Heart left ventricle (tissue), 13 donors: ENCODE data around the gene SNX8.

Source experiments
- POLR2A ChIP-seq, 2 donors: fragments of 450-650 bp; IDR thresholded peaks; one replicate each; pipeline ENCODE4 v1.6.1; 2017; ENCODE audit warnings: antibody characterized with exemption in 2 of 2, mild to moderate bottlenecking in 2 of 2, moderate library complexity in 2 of 2
- TF ChIP-seq, protein P1 (sequence below), 12 donors: fragments of 200-600 bp; sonication (generic) in 4 of 12; IDR thresholded peaks; one replicate each; pipeline versions ENCODE4 v1.5.0 to v1.8.0; 2018 to 2022; ENCODE audit warnings: antibody characterized with exemption in 12 of 12, mild to moderate bottlenecking in 5 of 12
- donor health status: ischemic (EF 13 %, LVEDD 7.1; RV severe dilation, severe dysfunction).
- donor health status: DM: no; HTN: yes; CAD: no.
- donor health status: DM: no; HTN: no; CAD: no.
- donor health status: ischemic (EF 25% LVEDD 6.9; RV normal size, moderate dysfunction).
- donor health status: ischemic (EF 25% LVEDD 5.7; RV mildly dilated, moderate dysfunction).
- donor health status: ischemic (EF 35%, LVEDD 5.7; RV mildly dilated, moderate dysfunction).
- donor health status: nonischemic (EF 11% LVEDD 7.7; RV severe dilation, severe dysfunction).
- donor health status: DM: yes; HTN: yes; CAD: no.
- donor health status: PGD.
- donor health status: ischemic (EF 29% LVEDD 5.4; RV normal size, mild dysfunction).
- donor health status: nonischemic (EF 23%, LVEDD 6.1; RV moderate dilation, normal function).

GRCh38 chr7:2222516-2222915 is 91.7 kb downstream of the SNX8 start:
- no peak for TF ChIP-seq POLR2A (IDR thresholded peaks at IDR 0.05)
- TF ChIP-seq, protein P1, sequence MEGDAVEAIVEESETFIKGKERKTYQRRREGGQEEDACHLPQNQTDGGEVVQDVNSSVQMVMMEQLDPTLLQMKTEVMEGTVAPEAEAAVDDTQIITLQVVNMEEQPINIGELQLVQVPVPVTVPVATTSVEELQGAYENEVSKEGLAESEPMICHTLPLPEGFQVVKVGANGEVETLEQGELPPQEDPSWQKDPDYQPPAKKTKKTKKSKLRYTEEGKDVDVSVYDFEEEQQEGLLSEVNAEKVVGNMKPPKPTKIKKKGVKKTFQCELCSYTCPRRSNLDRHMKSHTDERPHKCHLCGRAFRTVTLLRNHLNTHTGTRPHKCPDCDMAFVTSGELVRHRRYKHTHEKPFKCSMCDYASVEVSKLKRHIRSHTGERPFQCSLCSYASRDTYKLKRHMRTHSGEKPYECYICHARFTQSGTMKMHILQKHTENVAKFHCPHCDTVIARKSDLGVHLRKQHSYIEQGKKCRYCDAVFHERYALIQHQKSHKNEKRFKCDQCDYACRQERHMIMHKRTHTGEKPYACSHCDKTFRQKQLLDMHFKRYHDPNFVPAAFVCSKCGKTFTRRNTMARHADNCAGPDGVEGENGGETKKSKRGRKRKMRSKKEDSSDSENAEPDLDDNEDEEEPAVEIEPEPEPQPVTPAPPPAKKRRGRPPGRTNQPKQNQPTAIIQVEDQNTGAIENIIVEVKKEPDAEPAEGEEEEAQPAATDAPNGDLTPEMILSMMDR (IDR thresholded peaks at IDR 0.05): no peak
